CD4-positive, CD25-positive, alpha-beta regulatory T cell (primary cell): ENCODE results near the gene FHAD1. TPM values are rescaled to one million over a fixed set of nuclear protein-coding genes. Genes with fewer than 3 reads are reported as not detected.
"Not testable (repeated sequence)": the region's sequence is repeated elsewhere in the genome, so short reads cannot be mapped to it uniquely, and the experiment has no call there.

Experiments
- ATAC-seq, 2 donors: fragments of 150-1000 bp; cut with Tn5 transposase; one replicate each; pipeline ENCODE4 v1.10.0; 2021; ENCODE audit warnings: low read depth in 2 of 2, moderate number of reproducible peaks in 2 of 2, moderate library complexity in 1 of 2
- DNase-seq, 3 donors: peaks; one replicate each; pipeline versions ENCODE4 v3.0.0 to v3.0.0-alpha.2; 2012 to 2022; ENCODE audit warnings: mixed read lengths in 1 of 3
- H3K27ac ChIP-seq: one replicate; pipeline ENCODE4 v1.7.0; 2013; ENCODE audit warnings: mild to moderate bottlenecking, low read length; ENCODE audit not compliant: insufficient read depth, poor library complexity, severe bottlenecking
- H3K27me3 ChIP-seq: one replicate; pipeline ENCODE4 v1.7.0; 2013; ENCODE audit warnings: low read length; ENCODE audit not compliant: control insufficient read depth, insufficient read depth
- H3K36me3 ChIP-seq: one replicate; pipeline ENCODE4 v1.7.0; 2013; ENCODE audit warnings: mild to moderate bottlenecking, low read length, moderate library complexity; ENCODE audit not compliant: control insufficient read depth, insufficient read depth
- H3K4me1 ChIP-seq: 2 replicates; pipeline ENCODE4 v1.7.0; 2013; ENCODE audit warnings: mild to moderate bottlenecking, low read length; ENCODE audit not compliant: insufficient read depth, control insufficient read depth, poor library complexity, severe bottlenecking
- H3K4me3 ChIP-seq: one replicate; pipeline ENCODE4 v1.7.0; 2013; ENCODE audit warnings: low read depth, mild to moderate bottlenecking, low read length, moderate library complexity
- H3K9me3 ChIP-seq, 2 experiments: 1 replicate in 1 of 2; 2 replicates in 1 of 2; pipeline ENCODE4 v1.7.0; 2013; ENCODE audit warnings: low read length in 2 of 2, mild to moderate bottlenecking in 1 of 2, moderate library complexity in 1 of 2; ENCODE audit not compliant: control insufficient read depth in 2 of 2
- H3K27ac Mint-ChIP-seq, 3 donors: one replicate each; pipeline ENCODE4 v1.8.0; 2020 to 2022; ENCODE audit warnings: mild to moderate bottlenecking in 3 of 3, mixed read lengths in 3 of 3, moderate library complexity in 2 of 3
- H3K27me3 Mint-ChIP-seq: one replicate; pipeline ENCODE4 v1.8.0; 2022; ENCODE audit warnings: mild to moderate bottlenecking, mixed read lengths
- H3K36me3 Mint-ChIP-seq: one replicate; pipeline ENCODE4 v1.8.0; 2020; ENCODE audit warnings: mixed read lengths
- H3K4me1 Mint-ChIP-seq, 4 donors: one replicate each; pipeline ENCODE4 v1.8.0; 2020 to 2022; ENCODE audit warnings: mixed read lengths in 4 of 4, mild to moderate bottlenecking in 1 of 4
- H3K4me3 Mint-ChIP-seq, 4 donors: one replicate each; pipeline ENCODE4 v1.8.0; 2020 to 2022; ENCODE audit warnings: mild to moderate bottlenecking in 4 of 4, mixed read lengths in 4 of 4, moderate library complexity in 3 of 4
- H3K9me3 Mint-ChIP-seq, 7 donors: one replicate each; pipeline ENCODE4 v1.8.0; 2020 to 2022; ENCODE audit warnings: mixed read lengths in 7 of 7, mild to moderate bottlenecking in 3 of 7, moderate library complexity in 2 of 7
- polyA plus RNA-seq, 4 donors: library from polyadenylated mRNA; unstranded; fragments of 300-500 nt; fragmentation: Illumina TruSeq; gene quantifications; one replicate each; pipeline ENCODE4 v1.2.3, GENCODE V29; 2021
- total RNA-seq: library from RNA; stranded (reverse); gene quantifications from one replicate; pipeline ENCODE4 v1.2.3, GENCODE V29; 2022

FHAD1 gene
- total and polyA plus RNA-seq, 5 donors from 2014 or later = not detected

GRCh38 chr1:15385420-15385819, 138.4 kb downstream of the FHAD1 start:
- Mint-ChIP-seq H3K27ac (no peak overlapping the region), H3K4me3 (no peak overlapping the region), H3K27me3 (peaks cover 43% of the 10 kb centered on the region), H3K36me3 (no peaks in the 10 kb centered on the region), H3K9me3 (no peaks in the 10 kb centered on the region), H3K4me1 (peaks cover 2 to 7% (median 5%) of the 10 kb centered on the region in 4 donors)
- H3K27ac ChIP-seq = no peak overlapping the region
- peaks cover 4% of the 10 kb centered on the region for H3K27me3 ChIP-seq
- H3K36me3 ChIP-seq = no peaks in the 10 kb centered on the region
- no peaks in the 10 kb centered on the region for H3K9me3 ChIP-seq
- no peak for DNase-seq
- no peak for ATAC-seq
- no peaks in the 10 kb centered on the region for H3K4me1 ChIP-seq
- H3K4me3 ChIP-seq = no peak overlapping the region

GRCh38 chr1:15386164-15386749, 139.2 kb downstream of the FHAD1 start:
- DNase-seq (no peak), ATAC-seq (no peak)
- peaks cover 4% of the 10 kb centered on the region for H3K27me3 ChIP-seq
- H3K27ac ChIP-seq = no peak overlapping the region
- Mint-ChIP-seq H3K36me3 (no peaks in the 10 kb centered on the region), H3K4me1 (peaks cover 2 to 7% (median 5%) of the 10 kb centered on the region in 4 donors), H3K4me3 (peak overlapping the region in 2 of 4 donors; percentile 28 to 33), H3K9me3 (no peaks in the 10 kb centered on the region), H3K27me3 (peaks cover 36% of the 10 kb centered on the region), H3K27ac (no peak overlapping the region)
- H3K4me3 ChIP-seq = no peak overlapping the region
- H3K4me1 ChIP-seq = no peaks in the 10 kb centered on the region
- H3K9me3 ChIP-seq = no peaks in the 10 kb centered on the region
- H3K36me3 ChIP-seq = no peaks in the 10 kb centered on the region

- no peak overlapping the region for H3K4me3 Mint-ChIP-seq
- H3K27me3 Mint-ChIP-seq = peaks cover 36% of the 10 kb centered on the region
- ATAC-seq (no peak), DNase-seq (no peak)
- H3K27me3 ChIP-seq = peaks cover 4% of the 10 kb centered on the region
- H3K9me3 ChIP-seq = no peaks in the 10 kb centered on the region
- H3K4me1 ChIP-seq = no peaks in the 10 kb centered on the region
- H3K36me3 Mint-ChIP-seq = no peaks in the 10 kb centered on the region
- no peaks in the 10 kb centered on the region for H3K36me3 ChIP-seq
- H3K27ac Mint-ChIP-seq = no peak overlapping the region
- no peak overlapping the region for H3K4me3 ChIP-seq
- peaks cover 0 to 7% (median 3%) of the 10 kb centered on the region in 4 donors for H3K4me1 Mint-ChIP-seq
- no peak overlapping the region for H3K27ac ChIP-seq
- H3K9me3 Mint-ChIP-seq = no peaks in the 10 kb centered on the region
Measured at GRCh38 chr1:15388201-15388880, 141.3 kb downstream of the FHAD1 start.

GRCh38 chr1:15389828-15390227, 142.8 kb downstream of the FHAD1 start:
- H3K36me3 Mint-ChIP-seq, DNase-seq, H3K4me3 Mint-ChIP-seq, H3K4me3 ChIP-seq, H3K9me3 Mint-ChIP-seq, H3K27me3 ChIP-seq, H3K4me1 Mint-ChIP-seq, H3K27ac Mint-ChIP-seq, H3K9me3 ChIP-seq, H3K4me1 ChIP-seq, H3K36me3 ChIP-seq, ATAC-seq, H3K27ac ChIP-seq: not testable (repeated sequence)
- peaks cover 38% of the 10 kb centered on the region for H3K27me3 Mint-ChIP-seq

GRCh38 chr1:15390667-15391066, 143.6 kb downstream of the FHAD1 start:
- no peak overlapping the region for H3K27ac Mint-ChIP-seq
- no peak for DNase-seq
- H3K36me3 ChIP-seq = no peaks in the 10 kb centered on the region

GRCh38 chr1:15391366-15391765, 144.3 kb downstream of the FHAD1 start:
- Mint-ChIP-seq H3K4me3 (no peak overlapping the region), H3K27ac (no peak overlapping the region), H3K36me3 (no peaks in the 10 kb centered on the region), H3K9me3 (no peaks in the 10 kb centered on the region), H3K27me3 (peaks cover 27% of the 10 kb centered on the region), H3K4me1 (peaks cover 0 to 4% (median 0%) of the 10 kb centered on the region in 4 donors)
- H3K9me3 ChIP-seq = no peaks in the 10 kb centered on the region
- no peaks in the 10 kb centered on the region for H3K4me1 ChIP-seq
- H3K27me3 ChIP-seq = no peaks in the 10 kb centered on the region
- ATAC-seq (no peak), DNase-seq (no peak)
- no peaks in the 10 kb centered on the region for H3K36me3 ChIP-seq
- H3K27ac ChIP-seq = no peak overlapping the region
- no peak overlapping the region for H3K4me3 ChIP-seq

More at GRCh38 chr1:15390667-15391066, 143.6 kb downstream of the FHAD1 start:
- Histone ChIP-seq H3K27me3 (peaks cover 1% of the 10 kb centered on the region), H3K4me1 (no peaks in the 10 kb centered on the region), H3K4me3 (no peak overlapping the region), H3K27ac (no peak overlapping the region), H3K9me3 (no peaks in the 10 kb centered on the region)
- Mint-ChIP-seq H3K27me3 (peaks cover 34% of the 10 kb centered on the region), H3K9me3 (no peaks in the 10 kb centered on the region), H3K4me1 (peaks cover 0 to 5% (median under 1%) of the 10 kb centered on the region in 4 donors), H3K36me3 (no peaks in the 10 kb centered on the region), H3K4me3 (no peak overlapping the region)
- ATAC-seq = no peak

GRCh38 chr1:15393475-15394257, 146.6 kb downstream of the FHAD1 start:
- H3K9me3 Mint-ChIP-seq = peaks cover 0 to 1% (median 0%) of the 10 kb centered on the region in 7 donors
- Histone ChIP-seq H3K36me3 (no peaks in the 10 kb centered on the region), H3K27ac (no peak overlapping the region), H3K4me3 (no peak overlapping the region), H3K4me1 (no peaks in the 10 kb centered on the region), H3K27me3 (no peaks in the 10 kb centered on the region), H3K9me3 (no peaks in the 10 kb centered on the region)
- H3K4me3 Mint-ChIP-seq = peak overlapping the region in 1 of 4 donors; percentile 32
- H3K27ac Mint-ChIP-seq = no peak overlapping the region
- no peaks in the 10 kb centered on the region for H3K36me3 Mint-ChIP-seq
- peaks cover 14% of the 10 kb centered on the region for H3K27me3 Mint-ChIP-seq
- no peak for ATAC-seq
- DNase-seq = no peak
- H3K4me1 Mint-ChIP-seq = no peaks in the 10 kb centered on the region
